Neural cell (in vitro differentiated cells): ENCODE results near the gene NSMF. TPM values are rescaled to one million over a fixed set of nuclear protein-coding genes. Genes with fewer than 3 reads are reported as not detected.

Experiments used
- H2AFZ ChIP-seq: fragments of 200-600, 300-800 bp; sonication (generic), shearing (Covaris generic); 2 replicates; pipeline ENCODE4 v1.6.0; 2014; ENCODE audit warnings: low read depth, mild to moderate bottlenecking, antibody characterized with exemption, low read length, moderate library complexity
- H3F3A ChIP-seq: fragments of 200-600 bp; shearing (Covaris generic); 2 replicates; pipeline ENCODE4 v1.6.1; 2016; ENCODE audit warnings: mild to moderate bottlenecking, moderate library complexity, mixed read lengths, antibody characterized with exemption, low read length; ENCODE audit not compliant: insufficient read depth, poor library complexity, severe bottlenecking
- H3K27ac ChIP-seq: fragments of 200-600, 300-800 bp; sonication (generic), shearing (Covaris generic); 2 replicates; pipeline ENCODE4 v1.5.1; 2014; ENCODE audit warnings: mild to moderate bottlenecking, low read length, moderate library complexity
- H3K27me3 ChIP-seq: fragments of 300-800, 200-600 bp; sonication (generic), shearing (Covaris generic); 2 replicates; pipeline ENCODE4 v1.6.0; 2014; ENCODE audit warnings: mild to moderate bottlenecking, low read depth, low read length, moderate library complexity; ENCODE audit not compliant: insufficient read depth
- H3K36me3 ChIP-seq: fragments of 300-800, 200-600 bp; sonication (generic), shearing (Covaris generic); 2 replicates; pipeline ENCODE4 v1.5.1; 2014; ENCODE audit warnings: mild to moderate bottlenecking, antibody characterized with exemption, low read length, moderate library complexity; ENCODE audit not compliant: insufficient read depth
- H3K4me2 ChIP-seq: fragments of 300-800, 200-600 bp; sonication (generic), shearing (Covaris generic); 2 replicates; pipeline ENCODE4 v1.6.0; 2014; ENCODE audit warnings: mild to moderate bottlenecking, low read length
- H3K4me3 ChIP-seq: fragments of 300-800, 200-600 bp; sonication (generic), shearing (Covaris generic); 2 replicates; pipeline ENCODE4 v1.5.1; 2014; ENCODE audit warnings: mild to moderate bottlenecking, low read length, moderate library complexity
- H3K79me2 ChIP-seq: fragments of 200-600 bp; shearing (Covaris generic); replicated peaks from 2 replicates; pipeline ENCODE4 v1.6.0; 2014; ENCODE audit warnings: mild to moderate bottlenecking, low read length, moderate library complexity; ENCODE audit not compliant: insufficient read depth
- H3K9ac ChIP-seq: fragments of 300-800, 200-600 bp; sonication (generic), shearing (Covaris generic); 2 replicates; pipeline ENCODE4 v1.6.1; 2016; ENCODE audit warnings: mild to moderate bottlenecking, low read length, mixed read lengths
- H3K9me2 ChIP-seq: fragments of 200-600 bp; shearing (Covaris generic); 2 replicates; pipeline ENCODE4 v1.6.1; 2016; ENCODE audit warnings: mild to moderate bottlenecking, low read length, mixed read lengths; ENCODE audit not compliant: insufficient read depth
- H3K9me3 ChIP-seq: fragments of 200-600, 300-800 bp; sonication (generic), shearing (Covaris generic); 2 replicates; pipeline ENCODE4 v1.6.1; 2016; ENCODE audit warnings: mild to moderate bottlenecking, mixed run types, low read length, moderate library complexity, mixed read lengths
- H4K20me1 ChIP-seq: fragments of 200-600 bp; shearing (Covaris generic); 2 replicates; pipeline ENCODE4 v1.6.1; 2016; ENCODE audit warnings: mild to moderate bottlenecking, mixed run types; ENCODE audit not compliant: insufficient read depth
- EZH2 ChIP-seq: fragments of 200-600, 300-800 bp; shearing (Covaris generic), sonication (generic); IDR thresholded peaks from 2 replicates; pipeline ENCODE4 v1.6.1; 2014; ENCODE audit warnings: antibody characterized with exemption, low read length, borderline replicate concordance, mild to moderate bottlenecking; ENCODE audit not compliant: insufficient read depth, poor library complexity, severe bottlenecking
- POLR2AphosphoS5 ChIP-seq: IDR thresholded peaks from 2 replicates; pipeline ENCODE4 v1.6.1; 2012
- RAD21 ChIP-seq: fragments of 450-650 bp; conservative IDR thresholded peaks from 2 replicates; pipeline ENCODE4 v1.6.1; 2014; ENCODE audit warnings: antibody characterized with exemption, mild to moderate bottlenecking, moderate library complexity
- REST ChIP-seq: IDR thresholded peaks from 2 replicates; pipeline ENCODE4 v1.6.1; 2012; ENCODE audit warnings: borderline replicate concordance
- SMC3 ChIP-seq: fragments of 450-650 bp; conservative IDR thresholded peaks from 2 replicates; pipeline ENCODE4 v1.6.1; 2014; ENCODE audit warnings: antibody characterized with exemption, mild to moderate bottlenecking, moderate library complexity; ENCODE audit not compliant: poor library complexity
- polyA plus RNA-seq: library from polyadenylated mRNA; depleted of rRNA; stranded (reverse); fragments of >200 nt; gene quantifications from 2 replicates; pipeline ENCODE4 v1.2.3, GENCODE V29; 2014
- TF ChIP-seq, protein P1 (sequence below): fragments of 450-650 bp; IDR thresholded peaks from 2 replicates; pipeline ENCODE4 v1.5.1; 2014; ENCODE audit warnings: antibody characterized with exemption, mild to moderate bottlenecking, moderate library complexity; ENCODE audit not compliant: poor library complexity, severe bottlenecking

The NSMF gene
- polyA plus RNA-seq, 1 donor from 2014 or later = 51.2 TPM

- Histone ChIP-seq H3K9me3 (no peaks in the 10 kb centered on the region), H3K79me2 (no peaks in the 10 kb centered on the region), H4K20me1 (no peaks in the 10 kb centered on the region), H3K9me2 (no peaks in the 10 kb centered on the region), H3K9ac (peak overlapping the region; percentile 85), H3K4me3 (peak overlapping the region; percentile 94), H3K4me2 (peak overlapping the region; percentile 51), H3K27ac (no peak overlapping the region), H2AFZ (no peak overlapping the region), H3K36me3 (no peaks in the 10 kb centered on the region), H3K27me3 (no peaks in the 10 kb centered on the region), H3F3A (no peaks in the 10 kb centered on the region)
- TF ChIP-seq, protein P1, sequence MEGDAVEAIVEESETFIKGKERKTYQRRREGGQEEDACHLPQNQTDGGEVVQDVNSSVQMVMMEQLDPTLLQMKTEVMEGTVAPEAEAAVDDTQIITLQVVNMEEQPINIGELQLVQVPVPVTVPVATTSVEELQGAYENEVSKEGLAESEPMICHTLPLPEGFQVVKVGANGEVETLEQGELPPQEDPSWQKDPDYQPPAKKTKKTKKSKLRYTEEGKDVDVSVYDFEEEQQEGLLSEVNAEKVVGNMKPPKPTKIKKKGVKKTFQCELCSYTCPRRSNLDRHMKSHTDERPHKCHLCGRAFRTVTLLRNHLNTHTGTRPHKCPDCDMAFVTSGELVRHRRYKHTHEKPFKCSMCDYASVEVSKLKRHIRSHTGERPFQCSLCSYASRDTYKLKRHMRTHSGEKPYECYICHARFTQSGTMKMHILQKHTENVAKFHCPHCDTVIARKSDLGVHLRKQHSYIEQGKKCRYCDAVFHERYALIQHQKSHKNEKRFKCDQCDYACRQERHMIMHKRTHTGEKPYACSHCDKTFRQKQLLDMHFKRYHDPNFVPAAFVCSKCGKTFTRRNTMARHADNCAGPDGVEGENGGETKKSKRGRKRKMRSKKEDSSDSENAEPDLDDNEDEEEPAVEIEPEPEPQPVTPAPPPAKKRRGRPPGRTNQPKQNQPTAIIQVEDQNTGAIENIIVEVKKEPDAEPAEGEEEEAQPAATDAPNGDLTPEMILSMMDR = no peak
- TF ChIP-seq POLR2AphosphoS5 = no peak
- peak; percentile 5 for TF ChIP-seq RAD21
- TF ChIP-seq SMC3 = no peak
Observed at GRCh38 chr9:137458194-137459151, 661 bp downstream of the NSMF start.

GRCh38 chr9:137457406-137458193 is 1.5 kb downstream of the NSMF start:
- TF ChIP-seq EZH2 = no peak
- no peak for TF ChIP-seq POLR2AphosphoS5
- TF ChIP-seq REST = no peak
- no peak overlapping the region for H3K27ac ChIP-seq
- peak overlapping the region; percentile 51 for H3K4me2 ChIP-seq
- H4K20me1 ChIP-seq = no peaks in the 10 kb centered on the region
- no peak overlapping the region for H2AFZ ChIP-seq
- H3K36me3 ChIP-seq = no peaks in the 10 kb centered on the region
- no peaks in the 10 kb centered on the region for H3K79me2 ChIP-seq
- H3F3A ChIP-seq = no peaks in the 10 kb centered on the region
- H3K9me3 ChIP-seq = no peaks in the 10 kb centered on the region
- no peaks in the 10 kb centered on the region for H3K9me2 ChIP-seq
- H3K4me3 ChIP-seq = peak overlapping the region; percentile 94
- no peaks in the 10 kb centered on the region for H3K27me3 ChIP-seq
- peak overlapping the region; percentile 85 for H3K9ac ChIP-seq
